ENCODE data around the gene ZNF688. TPM values are rescaled to one million over a fixed set of nuclear protein-coding genes. Genes with fewer than 3 reads are reported as not detected.
A peak's percentile ranks its signal among the peaks of the same experiment; 100 is the strongest.

Gene ZNF688
- total and polyA plus RNA-seq, 4 donors = 3.4 to 8.9 (median 4.8) TPM

- peak overlapping the region; percentile 86 to 99 for H3K27ac ChIP-seq (ENCODE audit: low read depth in 1 of 2, low read length in 2 of 2)
- H3K4me3 ChIP-seq (ENCODE audit: low read depth in 1 of 3, low read length in 3 of 3) = peak overlapping the region; percentile 65 to 81 (median 75)
- H3K9me3 ChIP-seq (ENCODE audit: control insufficient read depth in 4 of 4, low read length in 3 of 4) = no peaks in the 10 kb centered on the region
- DNase-seq (ENCODE audit: low spot score) = no peak
- peak overlapping the region; percentile 70 to 86 for H3K9ac ChIP-seq (ENCODE audit: low read depth in 1 of 2, low read length in 2 of 2)
- H3K36me3 ChIP-seq (ENCODE audit: control insufficient read depth in 4 of 4, insufficient read depth in 3 of 4, low read depth in 1 of 4, low read length in 3 of 4) = peaks cover 0 to 6% (median 1%) of the 10 kb centered on the region in 4 donors
- no peaks in the 10 kb centered on the region for H3K27me3 ChIP-seq (ENCODE audit: control insufficient read depth in 4 of 4, insufficient read depth in 4 of 4, low read length in 3 of 4)
- H3K4me1 ChIP-seq (ENCODE audit: control insufficient read depth in 4 of 4, insufficient read depth in 4 of 4, low read length in 3 of 4) = peaks cover 7 to 43% (median 26%) of the 10 kb centered on the region in 4 donors
- TF ChIP-seq FOXA2 (IDR thresholded peaks at IDR 0.05) (no peak), HNF4G (IDR thresholded peaks at IDR 0.05) (no peak), JUND (IDR thresholded peaks at IDR 0.05) (no peak), TAF1 (conservative IDR thresholded peaks at IDR 0.05) (no peak), FOXA1 (IDR thresholded peaks at IDR 0.05) (no peak), RXRA (IDR thresholded peaks at IDR 0.05) (no peak), HNF4A (conservative IDR thresholded peaks at IDR 0.05) (no peak)
- WGBS = 7% methylated on average over 29 of the region's 29 CpGs
These were observed 37.7 kb downstream of the ZNF688 start for GRCh38 chr16:30533748-30534367.

GRCh38 chr16:30533146-30533522 is 38.4 kb downstream of the ZNF688 start:
- H3K36me3 ChIP-seq (ENCODE audit: control insufficient read depth in 4 of 4, insufficient read depth in 3 of 4, low read depth in 1 of 4, low read length in 3 of 4) = peaks cover 0 to 6% (median 1%) of the 10 kb centered on the region in 4 donors
- 52% methylated on average over 11 of the region's 11 CpGs for WGBS
- H3K4me1 ChIP-seq (ENCODE audit: control insufficient read depth in 4 of 4, insufficient read depth in 4 of 4, low read length in 3 of 4) = peaks cover 7 to 48% (median 26%) of the 10 kb centered on the region in 4 donors
- no peaks in the 10 kb centered on the region for H3K27me3 ChIP-seq (ENCODE audit: control insufficient read depth in 4 of 4, insufficient read depth in 4 of 4, low read length in 3 of 4)
- no peaks in the 10 kb centered on the region for H3K9me3 ChIP-seq (ENCODE audit: control insufficient read depth in 4 of 4, low read length in 3 of 4)
- no peak for DNase-seq (ENCODE audit: low spot score)
- no peak overlapping the region for H3K27ac ChIP-seq (ENCODE audit: low read depth in 1 of 2, low read length in 2 of 2)
- peak overlapping the region in 1 of 3 donors; percentile 81 for H3K4me3 ChIP-seq (ENCODE audit: low read depth in 1 of 3, low read length in 3 of 3)
- TF ChIP-seq RXRA (IDR thresholded peaks at IDR 0.05) (no peak), FOXA2 (IDR thresholded peaks at IDR 0.05) (no peak), REST (IDR thresholded peaks at IDR 0.05) (no peak), ATF3 (IDR thresholded peaks at IDR 0.05) (no peak), HNF4G (IDR thresholded peaks at IDR 0.05) (no peak), MAX (IDR thresholded peaks at IDR 0.05) (no peak), NR2F2 (IDR thresholded peaks at IDR 0.05) (no peak), YY1 (IDR thresholded peaks at IDR 0.05) (no peak), GABPA (IDR thresholded peaks at IDR 0.05 in 1 of 2, conservative IDR thresholded peaks at IDR 0.05 in 1 of 2) (no peak), FOXA1 (IDR thresholded peaks at IDR 0.05) (no peak)
- H3K9ac ChIP-seq (ENCODE audit: low read depth in 1 of 2, low read length in 2 of 2) = no peak overlapping the region

All from liver (tissue), 9 donors.